C4-2B (cell line): ENCODE data around the gene SPAG9.

ENCODE experiments used
- H3K27ac ChIP-seq: fragments of 450-650 bp; 2 replicates; pipeline ENCODE4 v1.5.1; 2017
- ZFX ChIP-seq: fragments of 450-650 bp; IDR thresholded peaks from 2 replicates; pipeline ENCODE4 v1.6.1; 2017
- TF ChIP-seq, protein P1 (sequence below): fragments of 450-650 bp; conservative IDR thresholded peaks from 2 replicates; pipeline ENCODE4 v1.5.1; 2017; ENCODE audit warnings: mild to moderate bottlenecking

SPAG9 gene

DNA sequence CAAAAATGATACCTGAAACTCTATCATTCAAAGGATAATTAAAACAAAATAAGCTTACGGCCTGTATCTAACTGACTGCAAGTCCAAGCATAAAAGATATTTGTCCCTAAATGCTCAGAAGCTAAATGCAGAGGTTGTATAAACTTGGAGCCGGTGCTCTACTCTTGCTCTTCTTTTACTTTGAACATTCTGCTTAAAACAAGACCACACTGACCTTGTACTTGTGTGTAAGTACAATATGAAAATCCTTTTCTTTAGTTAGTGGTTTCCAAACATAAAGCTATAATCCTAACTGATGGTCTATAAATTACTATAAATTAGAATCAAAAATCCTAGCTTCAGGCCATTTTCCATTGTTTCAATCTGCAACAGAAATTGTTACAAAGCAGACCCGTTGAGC lies 74.6 kb downstream of the SPAG9 start:
- TF ChIP-seq ZFX = no peak
- TF ChIP-seq, protein P1, sequence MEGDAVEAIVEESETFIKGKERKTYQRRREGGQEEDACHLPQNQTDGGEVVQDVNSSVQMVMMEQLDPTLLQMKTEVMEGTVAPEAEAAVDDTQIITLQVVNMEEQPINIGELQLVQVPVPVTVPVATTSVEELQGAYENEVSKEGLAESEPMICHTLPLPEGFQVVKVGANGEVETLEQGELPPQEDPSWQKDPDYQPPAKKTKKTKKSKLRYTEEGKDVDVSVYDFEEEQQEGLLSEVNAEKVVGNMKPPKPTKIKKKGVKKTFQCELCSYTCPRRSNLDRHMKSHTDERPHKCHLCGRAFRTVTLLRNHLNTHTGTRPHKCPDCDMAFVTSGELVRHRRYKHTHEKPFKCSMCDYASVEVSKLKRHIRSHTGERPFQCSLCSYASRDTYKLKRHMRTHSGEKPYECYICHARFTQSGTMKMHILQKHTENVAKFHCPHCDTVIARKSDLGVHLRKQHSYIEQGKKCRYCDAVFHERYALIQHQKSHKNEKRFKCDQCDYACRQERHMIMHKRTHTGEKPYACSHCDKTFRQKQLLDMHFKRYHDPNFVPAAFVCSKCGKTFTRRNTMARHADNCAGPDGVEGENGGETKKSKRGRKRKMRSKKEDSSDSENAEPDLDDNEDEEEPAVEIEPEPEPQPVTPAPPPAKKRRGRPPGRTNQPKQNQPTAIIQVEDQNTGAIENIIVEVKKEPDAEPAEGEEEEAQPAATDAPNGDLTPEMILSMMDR = no peak
- no peak overlapping the region for H3K27ac ChIP-seq

DNA sequence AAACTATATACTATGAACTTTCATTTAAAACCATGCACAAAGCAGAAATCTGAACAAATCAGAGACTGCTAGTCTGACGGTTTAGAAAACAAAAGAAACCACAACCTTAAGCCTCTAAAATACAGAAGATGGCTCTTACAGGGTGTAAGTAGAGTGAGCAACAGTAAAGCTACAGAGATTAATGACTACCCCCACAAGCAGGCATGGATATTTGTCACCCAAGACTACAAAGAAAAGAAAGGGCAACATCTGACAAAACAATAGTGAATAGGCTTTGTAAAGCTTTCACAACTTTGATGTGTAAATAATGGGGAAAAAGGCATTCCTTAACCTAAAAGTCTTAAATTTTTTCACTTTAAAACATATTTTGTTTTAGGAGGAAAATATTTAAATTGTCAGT lies 75.0 kb downstream of the SPAG9 start:
- no peak overlapping the region for H3K27ac ChIP-seq
- no peak for TF ChIP-seq ZFX
- TF ChIP-seq, protein P1 = no peak

DNA sequence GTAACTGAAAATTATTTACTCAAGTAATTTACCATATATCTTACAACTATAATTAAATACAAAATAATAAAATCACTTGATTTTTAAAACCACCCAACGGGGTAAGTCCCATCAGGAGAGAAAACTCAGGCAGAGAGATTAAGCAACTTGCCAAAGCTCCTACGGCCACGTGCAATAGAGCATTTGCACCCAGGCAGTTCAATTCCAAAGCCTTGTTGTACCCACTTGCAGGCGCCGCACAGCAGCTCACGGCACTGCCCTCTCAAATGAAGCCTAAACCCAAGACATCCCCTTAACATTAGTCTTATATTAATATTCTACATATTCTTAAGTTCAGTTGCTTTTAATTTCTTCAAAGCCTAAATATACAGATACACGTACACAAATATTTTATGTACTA lies 75.7 kb downstream of the SPAG9 start:
- H3K27ac ChIP-seq = no peak overlapping the region
- TF ChIP-seq, protein P1 = no peak
- TF ChIP-seq ZFX = no peak

DNA sequence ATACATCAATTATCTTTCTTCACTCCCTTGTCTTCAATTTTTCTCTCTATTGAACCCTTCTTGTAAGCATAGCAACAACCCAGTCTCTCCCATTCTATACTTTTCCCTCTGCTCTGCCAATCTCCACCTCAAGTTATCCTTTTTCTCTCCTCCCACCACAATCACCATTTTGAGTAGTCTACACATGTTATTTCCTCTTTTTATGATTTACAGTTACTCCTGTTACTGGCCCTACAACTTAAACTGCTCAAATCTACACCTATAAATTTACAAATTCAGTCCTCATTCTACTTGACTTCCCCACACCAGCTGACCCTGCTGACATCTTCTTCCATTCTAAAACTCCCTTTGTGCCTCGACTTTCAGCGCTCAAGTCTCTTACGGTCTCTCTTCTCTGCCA lies 84.6 kb downstream of the SPAG9 start:
- TF ChIP-seq ZFX = no peak
- H3K27ac ChIP-seq = no peak overlapping the region

DNA sequence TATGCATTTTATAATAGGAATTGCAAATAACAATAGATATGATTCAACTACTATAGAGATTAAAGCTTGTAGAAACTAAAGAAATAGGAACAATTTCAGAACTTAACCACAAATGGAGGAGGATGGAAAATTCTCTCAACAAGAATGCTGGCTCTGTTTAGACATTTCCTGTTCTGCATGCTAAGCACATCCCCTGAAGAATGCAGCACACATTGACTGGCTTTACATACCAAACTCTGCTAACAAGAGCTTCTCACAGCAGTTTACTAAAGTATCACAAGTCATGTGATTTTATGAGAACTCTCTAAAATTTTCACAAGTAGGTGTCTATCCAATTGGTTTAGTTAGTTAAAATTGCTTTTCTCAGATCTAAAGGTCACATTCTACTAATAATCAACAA lies 85.2 kb downstream of the SPAG9 start:
- TF ChIP-seq, protein P1 = no peak
- TF ChIP-seq ZFX = no peak
- no peak overlapping the region for H3K27ac ChIP-seq

DNA sequence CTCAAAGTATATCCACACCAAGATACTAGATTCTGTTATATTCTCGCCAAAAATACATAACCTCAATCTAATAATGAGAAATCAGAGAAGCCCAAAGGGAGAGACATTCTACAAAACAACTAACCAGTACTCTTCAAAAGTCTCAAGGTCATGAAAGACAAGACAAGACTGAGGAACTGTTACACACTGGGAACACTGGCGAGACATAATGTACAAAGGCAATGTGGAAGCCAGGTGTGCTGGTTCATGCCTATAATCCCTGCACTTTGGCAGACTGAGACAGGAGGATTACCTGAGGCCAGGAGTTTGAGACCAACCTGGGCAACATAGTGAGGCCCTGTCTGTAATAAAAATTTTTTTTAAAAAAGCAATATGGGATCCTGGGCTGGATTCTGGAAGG lies 85.9 kb downstream of the SPAG9 start:
- no peak overlapping the region for H3K27ac ChIP-seq

DNA sequence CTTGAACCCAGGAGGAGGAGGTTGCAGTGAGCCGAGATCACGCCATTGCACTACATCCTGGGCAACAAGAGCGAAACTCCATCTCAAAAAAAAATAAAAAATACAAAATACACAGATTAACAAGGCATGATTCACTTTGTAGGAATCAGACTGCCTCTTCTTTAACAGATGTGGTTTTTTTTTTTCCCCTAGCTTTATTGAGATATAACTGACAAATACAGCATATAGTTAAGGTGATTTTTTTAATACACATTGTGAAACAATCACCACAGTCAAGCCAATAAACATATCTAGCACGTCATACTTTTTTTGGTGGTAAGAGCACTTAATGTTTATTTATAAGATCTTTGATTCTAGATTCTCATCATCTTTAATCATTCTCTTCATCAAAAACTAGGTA lies 87.8 kb downstream of the SPAG9 start:
- no peak overlapping the region for H3K27ac ChIP-seq
- TF ChIP-seq, protein P1 = no peak
- TF ChIP-seq ZFX = no peak

More for the DNA sequence above, 85.9 kb downstream of the SPAG9 start:
- TF ChIP-seq ZFX = no peak
- TF ChIP-seq, protein P1 = no peak

DNA sequence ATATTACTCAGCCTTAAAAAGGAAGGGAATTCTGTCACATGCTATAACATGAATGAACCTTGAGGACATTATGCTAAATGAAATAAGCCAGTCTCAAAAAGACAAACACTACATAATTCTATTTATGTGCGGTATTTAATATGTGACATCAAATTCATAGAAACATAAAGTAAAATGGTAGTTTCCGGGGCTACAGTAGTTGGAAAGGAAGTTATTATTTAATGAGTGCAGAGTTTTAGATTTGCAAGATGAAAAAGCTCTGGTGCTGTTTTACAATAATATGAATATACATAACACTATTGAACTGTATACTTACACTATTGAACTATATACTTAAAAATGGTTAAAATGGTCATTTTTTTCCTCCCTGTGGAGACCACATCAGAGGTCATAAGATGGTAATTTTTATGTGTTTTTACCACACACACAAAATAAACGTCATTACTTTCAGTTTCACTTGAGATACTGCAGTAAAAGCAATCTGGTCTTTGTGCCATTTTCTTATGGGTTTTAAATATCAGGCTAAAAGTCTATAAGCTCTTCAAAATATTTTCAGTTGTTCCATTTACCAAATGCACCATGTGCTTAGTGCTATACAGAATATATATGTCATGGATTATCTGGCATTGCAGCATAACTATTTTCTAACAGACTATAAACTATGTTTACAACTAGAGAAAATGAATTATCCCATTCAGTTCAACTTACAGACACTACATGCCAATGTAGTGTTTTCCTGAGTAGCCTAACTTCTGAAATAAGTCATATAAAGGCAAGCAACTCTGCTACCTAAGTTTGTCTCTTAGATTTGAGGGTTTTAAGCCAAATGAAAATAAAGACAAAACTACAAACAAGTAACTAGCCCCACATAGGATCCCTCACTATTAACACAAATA lies 90.9 kb downstream of the SPAG9 start:
- H3K27ac ChIP-seq = no peak overlapping the region

More for the DNA sequence above, 90.9 kb downstream of the SPAG9 start:
- TF ChIP-seq, protein P1 = no peak
- TF ChIP-seq ZFX = no peak
